HG03175 (cell line): Measurements from ENCODE around the gene PTPN3.

ENCODE experiments used
- ATAC-seq: cut with Tn5 transposase; IDR thresholded peaks from one replicate; pipeline ENCODE4 v1.9.1; 2021; ENCODE audit warnings: mild to moderate bottlenecking, moderate library complexity; ENCODE audit not compliant: unreplicated experiment

Gene PTPN3

GRCh38 chr9:109427886-109428285 lies 70.2 kb downstream of the PTPN3 start:
- no peak for ATAC-seq

- ATAC-seq = no peak
These were observed 71.3 kb downstream of the PTPN3 start for GRCh38 chr9:109426626-109427402.

GRCh38 chr9:109424618-109425017 lies 73.5 kb downstream of the PTPN3 start:
- no peak for ATAC-seq

- no peak for ATAC-seq
These were observed 74.2 kb downstream of the PTPN3 start for GRCh38 chr9:109423877-109424276.

GRCh38 chr9:109422641-109423040 lies 75.5 kb downstream of the PTPN3 start:
- ATAC-seq = peak; percentile 88

- no peak for ATAC-seq
These were observed 76.8 kb downstream of the PTPN3 start for GRCh38 chr9:109421026-109421970.

GRCh38 chr9:109419531-109419930 lies 78.6 kb downstream of the PTPN3 start:
- no peak for ATAC-seq

GRCh38 chr9:109418827-109419226 lies 79.3 kb downstream of the PTPN3 start:
- peak; percentile 24 for ATAC-seq

- no peak for ATAC-seq
These were observed 80.2 kb downstream of the PTPN3 start for GRCh38 chr9:109417585-109418544.

- ATAC-seq = no peak
These were observed 81.1 kb downstream of the PTPN3 start for GRCh38 chr9:109417054-109417453.

- peak; percentile 34 for ATAC-seq
These were observed 81.9 kb downstream of the PTPN3 start for GRCh38 chr9:109416135-109416706.

GRCh38 chr9:109414125-109414785 lies 83.9 kb downstream of the PTPN3 start:
- ATAC-seq = no peak

GRCh38 chr9:109411798-109412352 lies 86.2 kb downstream of the PTPN3 start:
- ATAC-seq = peak; percentile 56

- peak; percentile 77 for ATAC-seq
These were observed 86.9 kb downstream of the PTPN3 start for GRCh38 chr9:109411069-109411761.

GRCh38 chr9:109409773-109410397 lies 88.2 kb downstream of the PTPN3 start:
- ATAC-seq = no peak

GRCh38 chr9:109408759-109409462 lies 89.2 kb downstream of the PTPN3 start:
- no peak for ATAC-seq

GRCh38 chr9:109403766-109404320 lies 94.3 kb downstream of the PTPN3 start:
- no peak for ATAC-seq
